GM12865 (cell line): ENCODE data around the gene FSTL3.

ENCODE experiments used
- DNase-seq: peaks from one replicate; pipeline ENCODE4 v3.0.0; 2010; ENCODE audit warnings: low read depth
- H3K4me3 ChIP-seq: 2 replicates; pipeline ENCODE4 v1.5.1; 2011; ENCODE audit warnings: mild to moderate bottlenecking, low read depth, low read length, control low read depth
- CTCF ChIP-seq: IDR thresholded peaks from 2 replicates; pipeline ENCODE4 v1.5.1; 2011; ENCODE audit warnings: low read length, control low read depth, low read depth, inconsistent platforms; ENCODE audit not compliant: insufficient read depth; ENCODE audit errors: missing control alignments

Gene FSTL3

GRCh38 chr19:729965-730668 lies 53.9 kb downstream of the FSTL3 start:
- no peak for TF ChIP-seq CTCF
- no peak overlapping the region for H3K4me3 ChIP-seq
- DNase-seq, result no peak

GRCh38 chr19:731000-731399 lies 54.8 kb downstream of the FSTL3 start:
- DNase-seq, result no peak
- H3K4me3 ChIP-seq, result no peak overlapping the region
- TF ChIP-seq CTCF, result no peak

GRCh38 chr19:732148-733069 lies 56.2 kb downstream of the FSTL3 start:
- TF ChIP-seq CTCF, result no peak
- no peak overlapping the region for H3K4me3 ChIP-seq
- peak; percentile 57 for DNase-seq
